H9 (cell line): ENCODE results near the gene ACP2. TPM values are rescaled to one million over a fixed set of nuclear protein-coding genes. Genes with fewer than 3 reads are reported as not detected.

Experiments
- DNase-seq: peaks from one replicate; pipeline ENCODE4 v3.0.0-alpha.2; 2017
- H2AFZ ChIP-seq: one replicate; pipeline ENCODE4 v1.6.1; 2013; ENCODE audit warnings: mild to moderate bottlenecking, low read length, control low read depth, moderate library complexity
- H2AK5ac ChIP-seq: 2 replicates; pipeline ENCODE4 v1.6.1; 2013; ENCODE audit warnings: low read length, control low read depth, mixed read lengths; ENCODE audit not compliant: insufficient read length
- H2BK120ac ChIP-seq: one replicate; pipeline ENCODE4 v1.6.1; 2013; ENCODE audit warnings: low read depth, mild to moderate bottlenecking, low read length, control low read depth, inconsistent platforms; ENCODE audit not compliant: poor library complexity, severe bottlenecking
- H2BK12ac ChIP-seq: 2 replicates; pipeline ENCODE4 v1.6.1; 2013; ENCODE audit warnings: low read length, control low read depth, mixed read lengths, low read depth; ENCODE audit not compliant: insufficient read length
- H2BK15ac ChIP-seq: 2 replicates; pipeline ENCODE4 v1.6.1; 2013; ENCODE audit warnings: low read depth, low read length, control low read depth
- H2BK20ac ChIP-seq: one replicate; pipeline ENCODE4 v1.6.1; 2013; ENCODE audit warnings: low read depth, mild to moderate bottlenecking, low read length, control low read depth, inconsistent platforms; ENCODE audit not compliant: poor library complexity, severe bottlenecking
- H2BK5ac ChIP-seq: 2 replicates; pipeline ENCODE4 v1.6.1; 2013; ENCODE audit warnings: low read length, control low read depth, mixed read lengths; ENCODE audit not compliant: insufficient read length
- H3K14ac ChIP-seq: 2 replicates; pipeline ENCODE4 v1.6.1; 2013; ENCODE audit warnings: low read length, control low read depth; ENCODE audit not compliant: insufficient read depth
- H3K18ac ChIP-seq: 2 replicates; pipeline ENCODE4 v1.6.1; 2013; ENCODE audit warnings: low read depth, mild to moderate bottlenecking, mixed read lengths, low read length, control low read depth; ENCODE audit not compliant: insufficient read length
- H3K23ac ChIP-seq: 2 replicates; pipeline ENCODE4 v1.6.1; 2013; ENCODE audit warnings: low read length, control low read depth, mixed read lengths, low read depth; ENCODE audit not compliant: insufficient read length
- H3K23me2 ChIP-seq: 2 replicates; pipeline ENCODE4 v1.6.1; 2013; ENCODE audit warnings: low read depth, mild to moderate bottlenecking, mixed read lengths, low read length, control low read depth; ENCODE audit not compliant: insufficient read length, poor library complexity, severe bottlenecking
- H3K27ac ChIP-seq: 2 replicates; pipeline ENCODE4 v1.5.1; 2013; ENCODE audit warnings: low read length, control low read depth, mixed read lengths, low read depth; ENCODE audit not compliant: insufficient read length
- H3K27me3 ChIP-seq: 2 replicates; pipeline ENCODE4 v1.6.1; 2013; ENCODE audit warnings: low read length, control low read depth, inconsistent platforms; ENCODE audit not compliant: insufficient read depth
- H3K4ac ChIP-seq: 2 replicates; pipeline ENCODE4 v1.6.1; 2013; ENCODE audit warnings: low read depth, mild to moderate bottlenecking, control low read depth, inconsistent platforms, low read length, moderate library complexity
- H3K4me1 ChIP-seq: 2 replicates; pipeline ENCODE4 v1.6.1; 2013; ENCODE audit warnings: low read length, control low read depth, inconsistent platforms; ENCODE audit not compliant: insufficient read depth
- H3K4me2 ChIP-seq: 2 replicates; pipeline ENCODE4 v1.6.1; 2013; ENCODE audit warnings: low read length, control low read depth, mixed read lengths; ENCODE audit not compliant: insufficient read length, insufficient read depth
- H3K56ac ChIP-seq: 2 replicates; pipeline ENCODE4 v1.6.1; 2013; ENCODE audit warnings: low read depth, mild to moderate bottlenecking, mixed read lengths, low read length, control low read depth; ENCODE audit not compliant: insufficient read length
- H3K79me1 ChIP-seq: 2 replicates; pipeline ENCODE4 v1.6.1; 2013; ENCODE audit warnings: low read depth, mild to moderate bottlenecking, moderate library complexity, low read length, control low read depth, inconsistent platforms; ENCODE audit not compliant: insufficient read depth, poor library complexity, severe bottlenecking
- H3K79me2 ChIP-seq: 2 replicates; pipeline ENCODE4 v1.6.1; 2013; ENCODE audit warnings: low read length, control low read depth, inconsistent platforms; ENCODE audit not compliant: insufficient read depth
- H3K9ac ChIP-seq: 2 replicates; pipeline ENCODE4 v1.6.1; 2013; ENCODE audit warnings: low read length, control low read depth, mixed read lengths; ENCODE audit not compliant: insufficient read length; ENCODE audit errors: extremely low read depth
- H3K9me3 ChIP-seq: one replicate; pipeline ENCODE4 v1.6.1; 2013; ENCODE audit warnings: low read depth, low read length, inconsistent platforms; ENCODE audit not compliant: control insufficient read depth
- H3T11ph ChIP-seq: one replicate; pipeline ENCODE4 v1.6.1; 2013; ENCODE audit warnings: mild to moderate bottlenecking, low read length, control low read depth, inconsistent platforms
- H4K20me1 ChIP-seq: one replicate; pipeline ENCODE4 v1.6.1; 2013; ENCODE audit not compliant: control insufficient read depth, insufficient read length, insufficient read depth
- H4K5ac ChIP-seq: 2 replicates; pipeline ENCODE4 v1.6.1; 2013; ENCODE audit warnings: low read depth, mild to moderate bottlenecking, mixed read lengths, low read length, control low read depth; ENCODE audit not compliant: insufficient read length
- H4K8ac ChIP-seq: replicated peaks from 2 replicates; pipeline ENCODE4 v1.6.1; 2013; ENCODE audit warnings: low read length, control low read depth, mixed read lengths, low read depth; ENCODE audit not compliant: insufficient read length
- H4K91ac ChIP-seq: 2 replicates; pipeline ENCODE4 v1.6.1; 2013; ENCODE audit warnings: low read depth, mild to moderate bottlenecking, moderate library complexity, mixed read lengths, low read length, control low read depth; ENCODE audit not compliant: insufficient read length
- H3K27ac Mint-ChIP-seq, 3 experiments: 2 replicates in 2 of 3; 3 replicates in 1 of 3; pipeline ENCODE4 v1.8.0; 2020 to 2021; ENCODE audit warnings: mixed read lengths in 3 of 3, mild to moderate bottlenecking in 1 of 3, moderate library complexity in 1 of 3
- H3K27me3 Mint-ChIP-seq: 2 replicates; pipeline ENCODE4 v1.8.0; 2021; ENCODE audit warnings: low read depth, mild to moderate bottlenecking, moderate library complexity, mixed read lengths
- H3K36me3 Mint-ChIP-seq, 3 experiments: 2 replicates in 2 of 3; 3 replicates in 1 of 3; pipeline ENCODE4 v1.8.0; 2020 to 2021; ENCODE audit warnings: low read depth in 3 of 3, mixed read lengths in 3 of 3; ENCODE audit not compliant: insufficient read depth in 1 of 3
- H3K4me1 Mint-ChIP-seq, 2 experiments: 2 replicates each; pipeline ENCODE4 v1.8.0; 2020; ENCODE audit warnings: mixed read lengths in 2 of 2
- H3K4me3 Mint-ChIP-seq, 2 experiments: 2 replicates in 1 of 2; 3 replicates in 1 of 2; pipeline ENCODE4 v1.8.0; 2020 to 2021; ENCODE audit warnings: mild to moderate bottlenecking in 2 of 2, mixed read lengths in 2 of 2, moderate library complexity in 1 of 2
- H3K9me3 Mint-ChIP-seq, 2 experiments: 2 replicates in 1 of 2; 3 replicates in 1 of 2; pipeline ENCODE4 v1.8.0; 2020; ENCODE audit warnings: mild to moderate bottlenecking in 2 of 2, mixed read lengths in 2 of 2, moderate library complexity in 1 of 2
- CTCF ChIP-seq: fragments of 200-600 bp; sonication (generic); conservative IDR thresholded peaks from 3 replicates; pipeline ENCODE4 v1.8.0; 2021; ENCODE audit warnings: antibody characterized with exemption, mild to moderate bottlenecking
- WGBS: extraction: QIAGEN DNeasy Blood & Tissue Kit; methylation state at CpG from one replicate; pipeline ENCODE4 v1.1.7; 2013; ENCODE audit warnings: missing lambda C conversion rate, low lambda C conversion rate, mixed read lengths; ENCODE audit not compliant: insufficient read length; ENCODE audit errors: extremely low coverage; 5-methylcytosine and 5-hydroxymethylcytosine counted together
- total RNA-seq: library from RNA; stranded (reverse); gene quantifications from 2 replicates; pipeline ENCODE4 v1.2.1, GENCODE V29; 2021

ACP2 gene
- total RNA-seq, 1 experiment from 2014 or later, result 29.5 TPM

DNA sequence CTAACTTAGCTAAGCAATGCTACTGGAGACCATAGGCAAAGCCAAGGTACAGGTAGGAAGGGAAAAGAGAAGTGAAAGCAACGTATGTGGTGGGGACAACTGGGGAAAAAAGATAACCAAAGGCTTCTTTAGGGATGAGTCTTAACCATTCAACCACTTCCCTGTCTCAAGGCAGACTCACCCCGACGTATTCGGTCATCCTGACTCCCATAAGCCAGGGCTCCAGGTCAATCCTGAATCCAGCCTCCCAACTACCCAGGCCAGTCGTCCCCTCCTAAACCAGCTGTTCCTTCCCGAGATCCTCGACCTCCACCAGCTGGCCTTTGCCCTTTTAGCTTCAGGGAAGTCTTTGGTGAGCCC is 330 bp downstream of the ACP2 start:
- H3K27me3 ChIP-seq, result no peaks in the 10 kb centered on the region
- H3K4ac ChIP-seq, result no peak overlapping the region
- H3K4me1 ChIP-seq, result peaks cover 5% of the 10 kb centered on the region; the same call in 1 of the 2 replicates
- no CpG with 5 or more reads among the region's 7 CpGs for WGBS
- H2BK12ac ChIP-seq, result no peak overlapping the region
- H3K27ac ChIP-seq, result no peak overlapping the region
- no peak overlapping the region for H2BK120ac ChIP-seq
- no peaks in the 10 kb centered on the region for H3K79me2 ChIP-seq
- peaks cover 11 to 12% of the 10 kb centered on the region in 2 experiments for H3K4me1 Mint-ChIP-seq
- H3K36me3 Mint-ChIP-seq, result peaks cover 2 to 41% (median 31%) of the 10 kb centered on the region in 3 experiments; a peak in 6 of 7 replicates
- no peaks in the 10 kb centered on the region for H4K20me1 ChIP-seq
- no peak overlapping the region for H4K8ac ChIP-seq
- H2AK5ac ChIP-seq, result no peak overlapping the region
- H3K9ac ChIP-seq, result peak overlapping the region; percentile 86
- H3K18ac ChIP-seq, result no peak overlapping the region
- H2AFZ ChIP-seq, result no peak overlapping the region
- no peak overlapping the region for H2BK5ac ChIP-seq
- no peaks in the 10 kb centered on the region for H3K79me1 ChIP-seq
- H3K27me3 Mint-ChIP-seq, result no peaks in the 10 kb centered on the region; the same call in 1 of the 2 replicates
- H4K91ac ChIP-seq, result no peak overlapping the region
- no peak overlapping the region for H2BK15ac ChIP-seq
- H3T11ph ChIP-seq, result no peak overlapping the region
- H2BK20ac ChIP-seq, result no peak overlapping the region
- H3K27ac Mint-ChIP-seq, result peak overlapping the region; percentile 100
- no peak for DNase-seq
- H3K4me3 Mint-ChIP-seq, result peak overlapping the region; percentile 99
- no peaks in the 10 kb centered on the region; a peak in 1 of 5 replicates for H3K9me3 Mint-ChIP-seq
- H3K4me2 ChIP-seq, result peak overlapping the region; percentile 92
- peaks cover 8% of the 10 kb centered on the region for H3K23me2 ChIP-seq
- no peak for TF ChIP-seq CTCF
- H3K56ac ChIP-seq, result no peak overlapping the region
- H3K23ac ChIP-seq, result no peak overlapping the region
- no peak overlapping the region for H4K5ac ChIP-seq
- no peaks in the 10 kb centered on the region for H3K9me3 ChIP-seq
- peak overlapping the region; percentile 77; the same call in 1 of the 2 replicates for H3K14ac ChIP-seq
